Keratinocyte (primary cell): ENCODE measurements around the gene ACVR2B. TPM values are rescaled to one million over a fixed set of nuclear protein-coding genes. Genes with fewer than 3 reads are reported as not detected.

ENCODE experiments used
- DNase-seq: peaks from one replicate; pipeline ENCODE4 v3.0.0-alpha.2; 2011; ENCODE audit warnings: low read depth, missing footprints, low spot score
- FAIRE-seq: peaks from 2 replicates; lab custom pipeline; 2011; peaks lifted over from hg19 to GRCh38; lab: Jason Lieb, UNC
- H2AFZ ChIP-seq: 2 replicates; pipeline ENCODE4 v1.6.0; 2012; ENCODE audit warnings: low read length, control low read depth, inconsistent platforms; ENCODE audit not compliant: control insufficient read depth
- H3K27ac ChIP-seq: 2 replicates; pipeline ENCODE4 v1.5.1; 2011; ENCODE audit warnings: low read length; ENCODE audit not compliant: control insufficient read depth, insufficient read depth
- H3K27me3 ChIP-seq: 3 replicates; pipeline ENCODE4 v1.6.0; 2011; ENCODE audit warnings: low read length; ENCODE audit not compliant: control insufficient read depth, insufficient read depth; ENCODE audit errors: extremely low read depth
- H3K36me3 ChIP-seq, 2 experiments: 2 replicates in 1 of 2; 3 replicates in 1 of 2; pipeline ENCODE4 v1.5.1; 2011; ENCODE audit warnings: low read length in 2 of 2, mild to moderate bottlenecking in 1 of 2; ENCODE audit not compliant: control insufficient read depth in 2 of 2, insufficient read depth in 2 of 2; ENCODE audit errors: extremely low read depth in 1 of 2
- H3K4me1 ChIP-seq: 3 replicates; pipeline ENCODE4 v1.5.1; 2011; ENCODE audit warnings: low read length; ENCODE audit not compliant: control insufficient read depth, insufficient read depth; ENCODE audit errors: extremely low read depth
- H3K4me2 ChIP-seq: 3 replicates; pipeline ENCODE4 v1.6.0; 2011; ENCODE audit warnings: low read depth, low read length; ENCODE audit not compliant: control insufficient read depth, insufficient read depth; ENCODE audit errors: extremely low read depth
- H3K4me3 ChIP-seq, 3 experiments: fragments of 200-600 bp in 1 of 3; sonication (generic) in 1 of 3; 2 replicates in 2 of 3; 3 replicates in 1 of 3; pipeline ENCODE4 v1.5.1; 2011 to 2016; ENCODE audit warnings: low read length in 3 of 3, mild to moderate bottlenecking in 3 of 3, control low read depth in 2 of 3, inconsistent platforms in 1 of 3, low read depth in 1 of 3, mixed read lengths in 1 of 3, mixed run types in 1 of 3, moderate library complexity in 1 of 3; ENCODE audit not compliant: control insufficient read depth in 2 of 3, insufficient read depth in 2 of 3; ENCODE audit errors: extremely low read depth in 1 of 3
- H3K79me2 ChIP-seq: 2 replicates; pipeline ENCODE4 v1.6.0; 2012; ENCODE audit warnings: low read length; ENCODE audit not compliant: control insufficient read depth, insufficient read depth
- H3K9ac ChIP-seq: 3 replicates; pipeline ENCODE4 v1.6.0; 2011; ENCODE audit warnings: low read length; ENCODE audit not compliant: control insufficient read depth, insufficient read depth; ENCODE audit errors: extremely low read depth
- H3K9me1 ChIP-seq: 3 replicates; pipeline ENCODE4 v1.6.0; 2011; ENCODE audit warnings: low read length; ENCODE audit not compliant: control insufficient read depth, insufficient read depth; ENCODE audit errors: extremely low read depth
- H3K9me3 ChIP-seq: 2 replicates; pipeline ENCODE4 v1.5.1; 2012; ENCODE audit warnings: low read depth, low read length; ENCODE audit not compliant: control insufficient read depth
- H4K20me1 ChIP-seq: 3 replicates; pipeline ENCODE4 v1.6.0; 2011; ENCODE audit warnings: low read length; ENCODE audit not compliant: control insufficient read depth, insufficient read depth; ENCODE audit errors: extremely low read depth
- CTCF ChIP-seq, 3 experiments: IDR thresholded peaks in 1 of 3; conservative IDR thresholded peaks in 1 of 3; optimal IDR thresholded peaks in 1 of 3; 2 replicates in 2 of 3; 3 replicates in 1 of 3; pipeline versions ENCODE3 to v1.5.1; 2011; ENCODE audit warnings: low read length in 3 of 3, mild to moderate bottlenecking in 3 of 3, moderate library complexity in 2 of 3, control low read depth in 1 of 3, inconsistent platforms in 1 of 3; ENCODE audit not compliant: insufficient read depth in 2 of 3; ENCODE audit errors: extremely low read depth in 1 of 3
- EZH2 ChIP-seq: IDR thresholded peaks from one replicate; pipeline ENCODE4 v1.6.1; 2012; ENCODE audit warnings: inconsistent platforms, mild to moderate bottlenecking, low read length, moderate library complexity
- dilution Hi-C: fragments of 300-500 bp; cut with MboI; formaldehyde crosslinking; loops from one replicate; pipeline ENCODE4 v1.7.0; 2020; ENCODE audit warnings: low sequenced_read_pairs; ENCODE audit not compliant: extremely low pct_ligation_motif_present
- polyA plus RNA-seq, 5 experiments: library from polyadenylated mRNA; depleted of rRNA in 3 of 5; stranded (reverse) in 3 of 5; stranded (forward) in 1 of 5; unstranded in 1 of 5; fragments of >200 nt; gene quantifications; 1 replicate in 1 of 5; 2 replicates in 3 of 5; 3 replicates in 1 of 5; pipeline versions ENCODE4 v1.2.1 to v1.2.3, GENCODE V29; 2011 to 2012; ENCODE audit warnings: missing spikeins in 2 of 5, low read depth in 1 of 5, low replicate concordance in 1 of 5

ACVR2B gene
- polyA plus RNA-seq, 1 donor (not counting 4 experiments of a cell fraction or from before 2014, with no cell fraction given), result 0.46 TPM

- Histone ChIP-seq H3K27ac (no peak overlapping the region), H2AFZ (no peak overlapping the region), H3K9ac (no peak overlapping the region), H3K4me3 (no peak overlapping the region), H3K4me2 (no peak overlapping the region), H3K9me3 (no peaks in the 10 kb centered on the region), H3K79me2 (no peaks in the 10 kb centered on the region), H4K20me1 (no peaks in the 10 kb centered on the region), H3K27me3 (no peaks in the 10 kb centered on the region), H3K36me3 (no peaks in the 10 kb centered on the region), H3K9me1 (no peaks in the 10 kb centered on the region), H3K4me1 (no peaks in the 10 kb centered on the region)
- DNase-seq, result no peak
- dilution Hi-C loops, result no loop called here
- FAIRE-seq, result no peak
- no peak for TF ChIP-seq EZH2
- no peak for TF ChIP-seq CTCF (optimal IDR thresholded peaks at IDR 0.05 in 1 of 3, IDR thresholded peaks at IDR 0.05 in 1 of 3, conservative IDR thresholded peaks at IDR 0.05 in 1 of 3; ENCODE audit: extremely low read depth in 1 of 3, insufficient read depth in 2 of 3, low read length in 3 of 3)
These were observed 35.3 kb downstream of the ACVR2B start for GRCh38 chr3:38488949-38489348.

- TF ChIP-seq CTCF (optimal IDR thresholded peaks at IDR 0.05 in 1 of 3, IDR thresholded peaks at IDR 0.05 in 1 of 3, conservative IDR thresholded peaks at IDR 0.05 in 1 of 3; ENCODE audit: extremely low read depth in 1 of 3, insufficient read depth in 2 of 3, low read length in 3 of 3) (no peak), EZH2 (no peak)
These were observed 36.1 kb downstream of the ACVR2B start for GRCh38 chr3:38489766-38490165.

More at GRCh38 chr3:38489766-38490165, 36.1 kb downstream of the ACVR2B start:
- DNase-seq (no peak), FAIRE-seq (no peak)
- no peaks in the 10 kb centered on the region for H3K79me2 ChIP-seq
- no peak overlapping the region for H3K9ac ChIP-seq
- no peak overlapping the region for H2AFZ ChIP-seq
- H3K4me3 ChIP-seq, result no peak overlapping the region
- no peak overlapping the region for H3K4me2 ChIP-seq
- H3K27ac ChIP-seq, result no peak overlapping the region
- dilution Hi-C loops, result no loop called here
- no peaks in the 10 kb centered on the region for H4K20me1 ChIP-seq
- H3K9me3 ChIP-seq, result no peaks in the 10 kb centered on the region
- no peaks in the 10 kb centered on the region for H3K27me3 ChIP-seq
- no peaks in the 10 kb centered on the region for H3K36me3 ChIP-seq
- no peaks in the 10 kb centered on the region for H3K9me1 ChIP-seq
- no peaks in the 10 kb centered on the region for H3K4me1 ChIP-seq
